Fibroblast of mammary gland (primary cell): Measurements from ENCODE around the gene TMEM187.

Experiments
- DNase-seq: peaks from one replicate; pipeline ENCODE4 v3.0.0-alpha.2; 2010; ENCODE audit warnings: low read depth
- H3K4me3 ChIP-seq: 2 replicates; pipeline ENCODE4 v1.5.1; 2011; ENCODE audit warnings: low read depth, mild to moderate bottlenecking, low read length, moderate library complexity; ENCODE audit not compliant: control insufficient read depth
- TF ChIP-seq, protein P1 (sequence below): conservative IDR thresholded peaks from 2 replicates; pipeline ENCODE4 v1.5.1; 2011; ENCODE audit warnings: low read depth, low read length, inconsistent platforms; ENCODE audit not compliant: control insufficient read depth, insufficient read depth

TMEM187 gene

DNA sequence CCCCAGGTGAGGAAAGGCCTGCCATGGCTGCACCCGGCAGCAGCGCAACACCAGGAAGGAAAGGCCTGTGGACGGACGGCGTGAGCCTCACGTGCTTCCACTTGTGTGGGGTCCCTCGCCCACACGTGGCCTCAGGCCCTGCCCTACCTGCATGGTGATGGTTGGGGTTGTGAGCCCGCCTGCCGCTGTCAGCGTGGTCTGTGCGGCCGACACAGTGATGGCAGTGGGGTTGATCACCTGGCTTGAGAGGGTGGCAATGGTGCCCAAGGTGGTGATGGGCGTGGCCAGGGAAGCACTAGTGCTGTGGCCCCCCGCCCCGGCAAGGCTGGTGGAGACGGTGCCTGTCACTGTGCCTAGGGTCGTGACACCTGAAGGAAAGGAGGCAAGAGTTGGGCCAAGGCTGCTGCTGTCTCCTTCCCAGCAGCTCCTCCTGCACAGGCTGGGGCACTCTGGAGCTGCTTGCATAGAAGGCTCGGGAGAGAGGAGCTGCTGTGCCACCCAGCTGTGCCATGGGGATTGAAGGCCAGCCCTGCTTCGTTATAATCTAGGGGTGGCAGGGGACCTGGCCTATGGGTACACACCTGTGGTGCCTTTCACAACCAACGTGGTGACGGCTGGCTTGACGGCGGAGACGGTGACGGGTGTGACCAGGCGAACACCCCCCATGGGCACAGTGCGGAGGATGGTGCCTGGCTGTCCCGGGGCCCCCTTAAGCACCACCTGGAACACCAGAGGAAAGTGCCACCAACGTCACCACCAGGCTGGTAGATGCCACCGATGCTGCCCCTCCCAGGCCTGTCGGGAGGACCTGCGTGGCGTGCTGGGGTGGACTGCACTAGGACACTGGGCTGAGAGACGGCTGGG lies 16.3 kb upstream of the TMEM187 start:
- TF ChIP-seq, protein P1, sequence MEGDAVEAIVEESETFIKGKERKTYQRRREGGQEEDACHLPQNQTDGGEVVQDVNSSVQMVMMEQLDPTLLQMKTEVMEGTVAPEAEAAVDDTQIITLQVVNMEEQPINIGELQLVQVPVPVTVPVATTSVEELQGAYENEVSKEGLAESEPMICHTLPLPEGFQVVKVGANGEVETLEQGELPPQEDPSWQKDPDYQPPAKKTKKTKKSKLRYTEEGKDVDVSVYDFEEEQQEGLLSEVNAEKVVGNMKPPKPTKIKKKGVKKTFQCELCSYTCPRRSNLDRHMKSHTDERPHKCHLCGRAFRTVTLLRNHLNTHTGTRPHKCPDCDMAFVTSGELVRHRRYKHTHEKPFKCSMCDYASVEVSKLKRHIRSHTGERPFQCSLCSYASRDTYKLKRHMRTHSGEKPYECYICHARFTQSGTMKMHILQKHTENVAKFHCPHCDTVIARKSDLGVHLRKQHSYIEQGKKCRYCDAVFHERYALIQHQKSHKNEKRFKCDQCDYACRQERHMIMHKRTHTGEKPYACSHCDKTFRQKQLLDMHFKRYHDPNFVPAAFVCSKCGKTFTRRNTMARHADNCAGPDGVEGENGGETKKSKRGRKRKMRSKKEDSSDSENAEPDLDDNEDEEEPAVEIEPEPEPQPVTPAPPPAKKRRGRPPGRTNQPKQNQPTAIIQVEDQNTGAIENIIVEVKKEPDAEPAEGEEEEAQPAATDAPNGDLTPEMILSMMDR: no peak
- no peak overlapping the region for H3K4me3 ChIP-seq
- DNase-seq: no peak

DNA sequence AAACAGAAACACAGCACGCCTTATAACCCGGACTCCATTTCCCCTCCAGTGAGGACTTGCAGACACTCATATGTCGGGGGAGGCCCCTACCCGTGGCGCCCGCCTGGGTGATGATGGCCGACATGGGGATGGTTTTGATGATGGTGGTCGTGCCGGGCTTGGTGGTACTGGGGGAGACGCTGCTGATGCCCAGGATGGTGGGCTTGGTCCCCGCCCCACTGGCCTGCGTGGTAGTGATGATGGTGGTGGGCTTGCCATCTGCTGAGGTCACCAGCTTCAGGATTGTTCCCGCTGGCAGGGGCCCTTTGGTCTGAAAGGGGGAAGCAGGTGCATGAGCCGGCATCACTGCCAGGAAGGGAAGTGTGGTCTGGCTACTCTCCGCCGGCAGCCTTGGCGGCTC lies 15.3 kb upstream of the TMEM187 start:
- TF ChIP-seq, protein P1: no peak
- H3K4me3 ChIP-seq: no peak overlapping the region
- DNase-seq: no peak

DNA sequence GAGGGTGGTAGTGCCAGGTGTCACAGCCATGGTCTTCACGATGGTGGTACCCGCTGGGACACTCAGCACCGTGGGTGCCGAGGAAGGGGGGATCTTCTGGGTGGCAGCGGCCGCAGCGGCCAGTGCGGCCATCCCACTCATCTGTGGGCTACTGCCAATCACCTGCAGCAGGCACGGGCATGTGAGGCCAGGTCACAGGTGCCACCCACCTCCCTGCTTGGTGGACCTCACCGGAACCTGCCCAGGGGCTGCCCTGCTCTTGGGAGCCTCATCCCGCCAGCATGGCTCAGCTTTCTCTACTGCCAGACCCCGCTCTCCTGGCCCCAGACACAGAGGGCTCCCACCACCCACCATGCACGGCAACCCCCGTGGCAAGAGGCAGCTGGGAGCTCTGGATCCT lies 13.9 kb upstream of the TMEM187 start:
- no peak for DNase-seq
- H3K4me3 ChIP-seq: no peak overlapping the region
- TF ChIP-seq, protein P1: no peak

DNA sequence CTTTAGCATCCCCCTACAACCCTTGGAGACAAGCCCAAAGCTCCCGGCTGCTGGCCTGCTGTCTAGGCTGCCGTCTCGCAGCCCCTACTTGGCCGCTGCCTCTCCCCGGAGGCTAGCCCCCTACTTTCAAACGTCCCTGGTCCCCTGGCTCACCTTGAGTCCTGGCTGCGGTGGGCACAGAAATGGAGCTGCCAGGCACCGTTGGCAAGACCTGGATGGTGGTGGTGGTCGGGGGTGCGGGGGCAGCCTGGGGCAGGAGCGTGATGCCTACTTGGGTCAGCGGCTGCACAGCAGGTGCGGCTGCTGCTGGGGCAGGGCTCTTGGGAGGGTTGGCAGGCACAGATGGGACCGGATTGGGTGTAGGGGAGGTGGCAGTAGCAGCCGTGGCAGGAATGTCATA lies 12.9 kb upstream of the TMEM187 start:
- TF ChIP-seq, protein P1: no peak
- DNase-seq: no peak
- no peak overlapping the region for H3K4me3 ChIP-seq

DNA sequence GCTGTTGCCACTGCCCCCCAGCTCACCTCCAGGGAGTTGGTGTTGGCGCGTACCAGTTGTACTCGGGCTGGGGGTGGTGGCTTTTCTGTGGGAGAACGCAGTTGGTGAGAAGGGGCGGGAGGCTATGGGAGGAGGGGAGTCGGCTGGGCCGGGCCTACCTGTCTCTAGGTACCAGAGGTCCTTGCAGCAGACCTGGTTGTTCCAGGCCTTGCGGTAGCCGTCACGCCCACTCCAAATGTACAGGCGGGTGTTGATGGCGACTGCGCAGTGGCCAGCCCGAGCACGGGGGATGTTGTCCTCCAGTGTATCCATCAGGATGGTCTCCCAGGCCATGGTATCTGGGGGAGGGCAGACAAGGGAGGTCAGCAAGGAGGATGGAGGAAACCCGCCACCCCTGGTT lies 12.5 kb upstream of the TMEM187 start:
- TF ChIP-seq, protein P1: no peak
- no peak for DNase-seq
- no peak overlapping the region for H3K4me3 ChIP-seq

DNA sequence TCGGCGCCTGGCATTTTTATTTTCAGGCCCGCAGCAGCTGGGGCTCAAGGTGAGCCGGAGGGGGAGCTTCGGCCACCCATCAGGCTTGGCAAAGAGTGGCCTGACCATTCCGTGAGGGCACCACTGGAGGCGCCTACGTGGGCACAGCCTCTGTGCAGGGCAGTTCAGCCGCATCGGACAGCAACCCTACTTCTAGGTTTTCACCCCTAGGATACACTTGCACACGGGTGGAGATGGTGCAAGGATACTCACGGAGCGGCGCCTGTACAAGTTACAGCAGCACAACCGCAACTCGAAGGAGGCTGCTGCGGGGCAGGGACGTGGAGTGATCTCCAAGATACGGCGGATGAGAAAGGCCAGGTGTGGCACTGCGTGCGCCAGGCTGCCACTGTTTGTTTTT lies 11.8 kb upstream of the TMEM187 start:
- H3K4me3 ChIP-seq: no peak overlapping the region
- DNase-seq: no peak
- TF ChIP-seq, protein P1: no peak
